Type B pancreatic cell (in vitro differentiated cells): ENCODE data around the gene DCDC1. TPM values are rescaled to one million over a fixed set of nuclear protein-coding genes. Genes with fewer than 3 reads are reported as not detected.

Experiments
- DNase-seq: peaks from one replicate; pipeline ENCODE4 v3.0.0; 2021; ENCODE audit warnings: mixed read lengths; ENCODE audit not compliant: unreplicated experiment; ENCODE audit errors: extremely low spot score
- H3K27ac Mint-ChIP-seq: 2 replicates; pipeline ENCODE4 v1.8.0; 2021; ENCODE audit warnings: mild to moderate bottlenecking, mixed read lengths
- H3K27me3 Mint-ChIP-seq: 2 replicates; pipeline ENCODE4 v1.8.0; 2021; ENCODE audit warnings: mixed read lengths
- H3K36me3 Mint-ChIP-seq: 2 replicates; pipeline ENCODE4 v1.8.0; 2021; ENCODE audit warnings: mixed read lengths
- H3K4me1 Mint-ChIP-seq: one replicate; pipeline ENCODE4 v1.8.0; 2021; ENCODE audit warnings: mixed read lengths; ENCODE audit not compliant: unreplicated experiment
- H3K4me3 Mint-ChIP-seq: 2 replicates; pipeline ENCODE4 v1.8.0; 2021; ENCODE audit warnings: mild to moderate bottlenecking, mixed read lengths
- H3K9me3 Mint-ChIP-seq: 2 replicates; pipeline ENCODE4 v1.8.0; 2021; ENCODE audit warnings: mixed read lengths
- CTCF ChIP-seq: fragments of 200-600 bp; sonication (generic); conservative IDR thresholded peaks from 2 replicates; pipeline ENCODE4 v1.5.0; 2021; ENCODE audit warnings: antibody characterized with exemption, mild to moderate bottlenecking
- total RNA-seq: library from RNA; stranded (reverse); gene quantifications from 2 replicates; pipeline ENCODE4 v1.2.1, GENCODE V29; 2021; ENCODE audit warnings: low replicate concordance

DCDC1 gene
- total RNA-seq, 1 donor from 2014 or later: 4.8 TPM

GRCh38 chr11:30917859-30918478 is 451.6 kb downstream of the DCDC1 start:
- H3K9me3 Mint-ChIP-seq: no peaks in the 10 kb centered on the region
- H3K27ac Mint-ChIP-seq: no peak overlapping the region
- TF ChIP-seq CTCF: peak; percentile 91
- H3K27me3 Mint-ChIP-seq: peaks cover 7% of the 10 kb centered on the region
- H3K36me3 Mint-ChIP-seq: no peaks in the 10 kb centered on the region
- H3K4me3 Mint-ChIP-seq: no peak overlapping the region
- peaks cover 26% of the 10 kb centered on the region for H3K4me1 Mint-ChIP-seq
- DNase-seq: no peak

GRCh38 chr11:30917266-30917665 is 452.3 kb downstream of the DCDC1 start:
- Mint-ChIP-seq H3K27me3 (peaks cover 7% of the 10 kb centered on the region), H3K27ac (no peak overlapping the region)

GRCh38 chr11:30916764-30917163 is 452.8 kb downstream of the DCDC1 start:
- Mint-ChIP-seq H3K27me3 (peaks cover 7% of the 10 kb centered on the region), H3K4me3 (no peak overlapping the region), H3K36me3 (no peaks in the 10 kb centered on the region), H3K27ac (no peak overlapping the region), H3K9me3 (no peaks in the 10 kb centered on the region), H3K4me1 (peaks cover 27% of the 10 kb centered on the region)
- TF ChIP-seq CTCF: no peak
- DNase-seq: no peak

More at GRCh38 chr11:30917266-30917665, 452.3 kb downstream of the DCDC1 start:
- H3K9me3 Mint-ChIP-seq: no peaks in the 10 kb centered on the region
- no peak for DNase-seq
- no peaks in the 10 kb centered on the region for H3K36me3 Mint-ChIP-seq
- peaks cover 26% of the 10 kb centered on the region for H3K4me1 Mint-ChIP-seq
- no peak overlapping the region for H3K4me3 Mint-ChIP-seq
- TF ChIP-seq CTCF: no peak

GRCh38 chr11:30914143-30914762 is 455.3 kb downstream of the DCDC1 start:
- Mint-ChIP-seq H3K27ac (no peak overlapping the region), H3K4me1 (peaks cover 30% of the 10 kb centered on the region), H3K27me3 (peaks cover 10% of the 10 kb centered on the region), H3K9me3 (no peaks in the 10 kb centered on the region), H3K4me3 (peak overlapping the region; percentile 6), H3K36me3 (no peaks in the 10 kb centered on the region)
- peak; percentile 85 for TF ChIP-seq CTCF
- DNase-seq: peak; percentile 81

GRCh38 chr11:30911247-30911646 is 458.3 kb downstream of the DCDC1 start:
- no peaks in the 10 kb centered on the region for H3K9me3 Mint-ChIP-seq
- no peaks in the 10 kb centered on the region for H3K36me3 Mint-ChIP-seq
- TF ChIP-seq CTCF: no peak
- peaks cover 7% of the 10 kb centered on the region for H3K27me3 Mint-ChIP-seq
- H3K4me1 Mint-ChIP-seq: peaks cover 20% of the 10 kb centered on the region
- DNase-seq: no peak
- H3K4me3 Mint-ChIP-seq: no peak overlapping the region
- no peak overlapping the region for H3K27ac Mint-ChIP-seq
